GM12801 (cell line): Measurements from ENCODE around the gene SUPT5H.

Experiments
- TF ChIP-seq, protein P1 (sequence below): IDR thresholded peaks from one replicate; pipeline ENCODE4 v1.5.1; 2011; ENCODE audit warnings: control low read depth; ENCODE audit not compliant: insufficient read length; ENCODE audit errors: extremely low read depth

Gene SUPT5H

DNA sequence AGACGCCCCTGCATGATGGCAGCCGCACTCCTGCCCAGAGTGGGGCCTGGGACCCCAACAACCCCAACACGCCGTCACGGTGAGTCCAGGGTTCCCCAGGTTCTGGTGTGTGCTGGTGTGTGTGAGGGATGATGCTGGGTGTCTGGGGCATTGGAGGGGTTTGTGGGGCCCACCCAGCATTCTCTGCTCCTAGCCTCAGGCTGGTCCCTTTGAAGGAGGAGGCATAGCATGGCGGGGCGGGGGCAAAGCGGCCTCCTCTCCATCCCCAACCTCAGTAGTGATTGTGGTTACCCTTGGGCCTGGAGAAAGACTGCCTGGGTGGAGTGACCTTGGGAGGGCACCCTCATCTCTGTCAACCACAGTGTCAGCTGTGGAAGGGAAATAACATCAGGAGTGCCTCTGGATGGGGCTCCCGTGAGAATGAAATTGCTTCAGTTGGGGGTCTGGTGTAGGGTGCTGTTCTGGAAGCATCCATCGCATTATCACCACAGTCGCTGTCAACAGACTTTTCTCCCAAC lies 28.1 kb downstream of the SUPT5H start:
- TF ChIP-seq, protein P1, sequence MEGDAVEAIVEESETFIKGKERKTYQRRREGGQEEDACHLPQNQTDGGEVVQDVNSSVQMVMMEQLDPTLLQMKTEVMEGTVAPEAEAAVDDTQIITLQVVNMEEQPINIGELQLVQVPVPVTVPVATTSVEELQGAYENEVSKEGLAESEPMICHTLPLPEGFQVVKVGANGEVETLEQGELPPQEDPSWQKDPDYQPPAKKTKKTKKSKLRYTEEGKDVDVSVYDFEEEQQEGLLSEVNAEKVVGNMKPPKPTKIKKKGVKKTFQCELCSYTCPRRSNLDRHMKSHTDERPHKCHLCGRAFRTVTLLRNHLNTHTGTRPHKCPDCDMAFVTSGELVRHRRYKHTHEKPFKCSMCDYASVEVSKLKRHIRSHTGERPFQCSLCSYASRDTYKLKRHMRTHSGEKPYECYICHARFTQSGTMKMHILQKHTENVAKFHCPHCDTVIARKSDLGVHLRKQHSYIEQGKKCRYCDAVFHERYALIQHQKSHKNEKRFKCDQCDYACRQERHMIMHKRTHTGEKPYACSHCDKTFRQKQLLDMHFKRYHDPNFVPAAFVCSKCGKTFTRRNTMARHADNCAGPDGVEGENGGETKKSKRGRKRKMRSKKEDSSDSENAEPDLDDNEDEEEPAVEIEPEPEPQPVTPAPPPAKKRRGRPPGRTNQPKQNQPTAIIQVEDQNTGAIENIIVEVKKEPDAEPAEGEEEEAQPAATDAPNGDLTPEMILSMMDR, result no peak

DNA sequence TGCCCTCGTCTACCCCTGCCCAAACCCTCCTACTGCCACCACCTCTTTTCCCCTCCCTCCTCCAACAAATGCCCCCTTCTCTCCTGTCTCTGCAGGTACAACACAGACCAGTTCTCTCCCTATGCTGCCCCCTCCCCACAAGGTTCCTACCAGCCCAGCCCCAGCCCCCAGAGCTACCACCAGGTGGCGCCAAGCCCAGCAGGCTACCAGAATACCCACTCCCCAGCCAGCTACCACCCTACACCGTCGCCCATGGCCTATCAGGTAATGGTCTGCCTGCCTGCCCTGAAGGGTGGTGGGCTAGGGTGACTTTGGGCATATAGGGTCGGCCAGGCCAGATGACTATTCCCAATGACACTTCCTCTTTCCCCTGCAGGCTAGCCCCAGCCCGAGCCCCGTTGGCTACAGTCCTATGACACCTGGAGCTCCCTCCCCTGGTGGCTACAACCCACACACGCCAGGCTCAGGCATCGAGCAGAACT lies 28.8 kb downstream of the SUPT5H start:
- TF ChIP-seq, protein P1, result no peak

DNA sequence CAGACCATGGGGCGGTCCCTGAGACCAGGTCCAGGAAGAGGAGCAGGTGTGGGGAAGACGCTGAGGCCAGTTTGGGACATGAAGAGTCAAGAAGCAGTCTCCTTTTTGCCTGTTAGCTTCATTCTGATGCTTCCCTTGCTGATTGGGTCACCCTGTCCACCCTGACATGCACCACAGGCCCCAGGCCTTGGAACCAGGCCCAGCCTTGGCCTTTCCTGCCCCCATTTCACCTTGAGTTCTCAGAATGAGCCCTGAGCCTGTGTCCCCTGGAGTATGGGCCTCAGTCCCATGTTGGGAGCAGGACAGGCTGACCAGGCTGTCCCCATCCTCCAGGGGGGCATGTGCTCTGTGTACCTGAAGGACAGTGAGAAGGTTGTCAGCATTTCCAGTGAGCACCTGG lies 30.4 kb downstream of the SUPT5H start:
- TF ChIP-seq, protein P1, result no peak

DNA sequence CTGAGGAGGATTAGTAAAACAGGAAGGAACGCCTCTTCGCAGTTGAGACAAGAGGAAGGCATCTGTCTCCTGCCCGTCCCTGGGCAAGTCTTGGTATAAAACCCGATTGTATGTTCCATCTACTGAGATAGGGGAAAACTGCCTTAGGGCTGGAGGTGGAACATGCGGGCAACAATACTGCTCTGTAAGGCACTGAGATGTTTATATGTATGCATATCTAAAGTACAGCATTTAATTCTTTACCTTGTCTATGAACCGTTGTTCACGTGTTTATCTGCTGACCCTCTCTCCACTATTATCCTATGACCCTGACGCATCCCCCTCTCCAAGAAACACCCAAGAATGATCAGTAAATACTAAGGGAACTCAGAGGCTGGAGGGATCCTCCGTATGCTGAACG lies 34.5 kb downstream of the SUPT5H start:
- TF ChIP-seq, protein P1, result no peak

DNA sequence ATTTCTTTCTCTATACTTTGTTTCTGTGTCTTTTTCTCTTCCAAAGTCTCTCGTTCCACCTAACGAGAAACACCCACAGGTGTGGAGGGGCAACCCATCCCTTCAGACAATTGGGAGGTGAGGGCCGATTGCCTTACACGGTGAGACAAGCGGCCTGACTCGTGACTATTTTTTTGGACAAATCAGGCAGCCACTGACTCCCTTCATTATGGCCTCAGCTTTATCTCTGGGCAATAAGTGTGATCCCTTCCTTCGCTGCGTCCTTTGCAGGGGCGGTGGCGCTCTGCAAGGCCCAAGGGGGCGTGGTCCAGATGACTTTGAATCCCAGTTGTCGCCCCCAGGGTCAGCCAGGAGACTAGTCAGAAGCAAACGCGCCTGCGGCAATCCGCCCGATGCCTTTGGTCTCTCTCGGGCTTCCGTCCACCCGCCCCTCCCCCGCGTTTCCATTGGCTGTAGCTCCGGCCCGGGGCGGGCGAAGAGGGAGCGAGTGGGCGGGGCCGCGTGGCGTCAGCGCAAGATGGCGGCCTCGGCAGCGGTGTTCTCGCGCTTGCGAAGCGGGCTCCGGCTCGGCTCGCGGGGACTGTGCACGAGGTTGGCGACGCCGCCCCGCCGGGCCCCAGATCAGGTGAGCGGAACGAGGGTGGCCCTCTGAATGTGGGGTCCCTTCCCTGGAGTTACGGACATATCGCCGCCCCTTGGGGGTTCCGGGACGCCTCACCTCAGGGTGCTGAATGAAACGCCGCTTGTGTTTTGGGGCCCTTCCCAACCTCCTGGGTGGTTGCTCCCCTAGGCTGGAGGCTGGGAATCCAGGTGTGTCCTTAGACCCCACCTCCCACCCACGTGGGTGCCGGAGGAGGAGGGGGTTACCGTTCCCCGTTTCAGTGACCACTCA lies 35.2 kb downstream of the SUPT5H start, which contains the start of gene TIMM50:
Gene TIMM50 (plus strand): TSS at position 502 of the 892 bp plus-strand sequence. CDS start 16 bp downstream, at position 518.
- TF ChIP-seq, protein P1, result no peak

DNA sequence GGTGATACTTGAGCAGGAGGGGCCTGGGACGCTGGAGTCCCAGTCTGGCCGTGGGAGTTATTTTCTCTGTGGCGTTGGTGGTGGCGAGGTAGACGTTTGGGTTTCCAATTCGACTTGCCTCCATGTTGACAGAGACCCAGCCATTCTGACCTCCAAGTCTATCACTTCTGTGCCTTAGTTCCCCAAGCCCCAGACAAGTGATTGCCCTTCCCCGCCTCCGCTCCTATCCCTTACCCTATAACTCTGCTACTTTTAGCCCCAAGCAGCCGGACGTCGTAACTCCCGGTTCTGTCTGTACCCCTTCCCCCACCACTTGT lies 35.8 kb downstream of the SUPT5H start:
- TF ChIP-seq, protein P1, result no peak

DNA sequence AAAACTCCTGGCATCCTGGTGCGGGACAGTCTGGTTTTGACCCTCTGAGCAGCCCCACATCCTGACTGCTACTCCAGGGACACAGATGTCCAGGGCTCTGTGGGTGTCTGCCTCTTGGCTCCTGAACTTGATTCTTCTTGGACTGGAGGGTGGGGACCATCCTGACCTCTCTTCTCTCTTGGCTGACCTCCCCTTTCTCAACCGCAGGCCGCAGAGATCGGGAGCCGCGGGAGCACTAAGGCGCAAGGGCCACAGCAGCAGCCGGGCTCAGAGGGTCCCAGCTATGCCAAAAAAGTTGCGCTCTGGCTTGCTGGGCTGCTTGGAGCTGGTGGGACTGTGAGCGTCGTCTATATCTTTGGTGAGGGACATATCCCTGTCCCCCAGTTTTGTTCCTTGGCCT lies 36.3 kb downstream of the SUPT5H start:
- TF ChIP-seq, protein P1, result no peak
